Nephron (organoid): ENCODE results near the gene ANAPC2.

Experiments used
- H3K27ac Mint-ChIP-seq, 3 experiments: 2 replicates each; pipeline ENCODE4 v1.8.0; 2020; ENCODE audit warnings: mixed read lengths in 3 of 3, mild to moderate bottlenecking in 2 of 3, moderate library complexity in 1 of 3
- H3K27me3 Mint-ChIP-seq: 2 replicates; pipeline ENCODE4 v1.8.0; 2021; ENCODE audit warnings: low read depth, mild to moderate bottlenecking, moderate library complexity, mixed read lengths
- H3K36me3 Mint-ChIP-seq: 2 replicates; pipeline ENCODE4 v1.8.0; 2020; ENCODE audit warnings: low read depth, mixed read lengths
- H3K4me1 Mint-ChIP-seq: 2 replicates; pipeline ENCODE4 v1.8.0; 2020; ENCODE audit warnings: mixed read lengths
- H3K4me3 Mint-ChIP-seq, 3 experiments: 2 replicates each; pipeline ENCODE4 v1.8.0; 2020; ENCODE audit warnings: mild to moderate bottlenecking in 3 of 3, mixed read lengths in 3 of 3, moderate library complexity in 2 of 3
- H3K9me3 Mint-ChIP-seq: 2 replicates; pipeline ENCODE4 v1.8.0; 2020; ENCODE audit warnings: mixed read lengths
- CTCF ChIP-seq, 3 experiments: fragments of 200-600 bp; sonication (generic); IDR thresholded peaks; one replicate each; pipeline ENCODE4 v1.5.0; 2021; ENCODE audit warnings: antibody characterized with exemption in 3 of 3; ENCODE audit not compliant: unreplicated experiment in 3 of 3

ANAPC2 gene

GRCh38 chr9:137130176-137130755 lies 58.1 kb downstream of the ANAPC2 start:
- no peaks in the 10 kb centered on the region for H3K36me3 Mint-ChIP-seq
- H3K4me3 Mint-ChIP-seq, result peak overlapping the region; percentile 83 to 86 (median 85)
- no peak for TF ChIP-seq CTCF (IDR thresholded peaks at IDR 0.05; ENCODE audit: unreplicated experiment in 3 of 3)
- peaks cover 23% of the 10 kb centered on the region for H3K4me1 Mint-ChIP-seq
- peaks cover 29% of the 10 kb centered on the region for H3K27me3 Mint-ChIP-seq
- peak overlapping the region in 2 of 3 experiments; percentile 37 to 52 for H3K27ac Mint-ChIP-seq
- peaks cover 3% of the 10 kb centered on the region for H3K9me3 Mint-ChIP-seq

- H3K27ac Mint-ChIP-seq, result peak overlapping the region in 2 of 3 experiments; percentile 83 to 86
- peaks cover 23% of the 10 kb centered on the region for H3K4me1 Mint-ChIP-seq
- peak overlapping the region; percentile 86 to 93 (median 89) for H3K4me3 Mint-ChIP-seq
- no peak for TF ChIP-seq CTCF (IDR thresholded peaks at IDR 0.05; ENCODE audit: unreplicated experiment in 3 of 3)
- H3K9me3 Mint-ChIP-seq, result peaks cover 3% of the 10 kb centered on the region
- no peaks in the 10 kb centered on the region for H3K36me3 Mint-ChIP-seq
- H3K27me3 Mint-ChIP-seq, result peaks cover 29% of the 10 kb centered on the region
Observed at GRCh38 chr9:137129456-137130175, 58.7 kb downstream of the ANAPC2 start.

- peak overlapping the region; percentile 86 to 89 (median 89) for H3K4me3 Mint-ChIP-seq
- peaks cover 24% of the 10 kb centered on the region for H3K27me3 Mint-ChIP-seq
- peak overlapping the region; percentile 78 to 91 (median 90) for H3K27ac Mint-ChIP-seq
- peaks cover 3% of the 10 kb centered on the region for H3K9me3 Mint-ChIP-seq
- H3K36me3 Mint-ChIP-seq, result no peaks in the 10 kb centered on the region
- TF ChIP-seq CTCF (IDR thresholded peaks at IDR 0.05; ENCODE audit: unreplicated experiment in 3 of 3), result no peak
- peaks cover 23% of the 10 kb centered on the region for H3K4me1 Mint-ChIP-seq
Observed at GRCh38 chr9:137128862-137129455, 59.4 kb downstream of the ANAPC2 start.

GRCh38 chr9:137128158-137128861 lies 60.0 kb downstream of the ANAPC2 start:
- peak overlapping the region; percentile 78 to 91 (median 90) for H3K27ac Mint-ChIP-seq
- no peak for TF ChIP-seq CTCF (IDR thresholded peaks at IDR 0.05; ENCODE audit: unreplicated experiment in 3 of 3)
- peaks cover 19% of the 10 kb centered on the region for H3K27me3 Mint-ChIP-seq
- peaks cover 3% of the 10 kb centered on the region for H3K9me3 Mint-ChIP-seq
- H3K36me3 Mint-ChIP-seq, result no peaks in the 10 kb centered on the region
- H3K4me1 Mint-ChIP-seq, result peaks cover 23% of the 10 kb centered on the region
- H3K4me3 Mint-ChIP-seq, result peak overlapping the region; percentile 86 to 89 (median 89)

- TF ChIP-seq CTCF (IDR thresholded peaks at IDR 0.05; ENCODE audit: unreplicated experiment in 3 of 3), result no peak
- peak overlapping the region; percentile 78 to 91 (median 90) for H3K27ac Mint-ChIP-seq
- H3K4me3 Mint-ChIP-seq, result peak overlapping the region; percentile 86 to 89 (median 89)
- no peaks in the 10 kb centered on the region for H3K36me3 Mint-ChIP-seq
- H3K27me3 Mint-ChIP-seq, result peaks cover 12% of the 10 kb centered on the region
- H3K4me1 Mint-ChIP-seq, result peaks cover 23% of the 10 kb centered on the region
- H3K9me3 Mint-ChIP-seq, result no peaks in the 10 kb centered on the region
Observed at GRCh38 chr9:137127301-137128157, 60.8 kb downstream of the ANAPC2 start.
